Osteocyte (in vitro differentiated cells): ENCODE results near the gene RBM8A. TPM values are rescaled to one million over a fixed set of nuclear protein-coding genes. Genes with fewer than 3 reads are reported as not detected.

Experiments used
- DNase-seq: peaks from one replicate; pipeline ENCODE4 v3.0.0; 2021; ENCODE audit warnings: mixed read lengths; ENCODE audit not compliant: unreplicated experiment; ENCODE audit errors: extremely low spot score
- H3K27ac Mint-ChIP-seq: one replicate; pipeline ENCODE4 v1.8.0; 2021; ENCODE audit warnings: mild to moderate bottlenecking, mixed read lengths; ENCODE audit not compliant: unreplicated experiment
- H3K27me3 Mint-ChIP-seq: one replicate; pipeline ENCODE4 v1.8.0; 2021; ENCODE audit warnings: mixed read lengths; ENCODE audit not compliant: unreplicated experiment
- H3K36me3 Mint-ChIP-seq: one replicate; pipeline ENCODE4 v1.8.0; 2021; ENCODE audit warnings: mixed read lengths; ENCODE audit not compliant: unreplicated experiment
- H3K4me1 Mint-ChIP-seq: one replicate; pipeline ENCODE4 v1.8.0; 2021; ENCODE audit warnings: mixed read lengths; ENCODE audit not compliant: unreplicated experiment
- H3K4me3 Mint-ChIP-seq: one replicate; pipeline ENCODE4 v1.8.0; 2021; ENCODE audit warnings: mild to moderate bottlenecking, moderate library complexity, mixed read lengths; ENCODE audit not compliant: unreplicated experiment
- H3K9me3 Mint-ChIP-seq: one replicate; pipeline ENCODE4 v1.8.0; 2021; ENCODE audit warnings: mixed read lengths; ENCODE audit not compliant: unreplicated experiment
- CTCF ChIP-seq: fragments of 200-600 bp; sonication (generic); IDR thresholded peaks from 2 replicates; pipeline ENCODE4 v1.5.0; 2021; ENCODE audit warnings: antibody characterized with exemption, mild to moderate bottlenecking, moderate library complexity
- total RNA-seq: library from RNA; stranded (reverse); gene quantifications from 2 replicates; pipeline ENCODE4 v1.2.1, GENCODE V29; 2021

RBM8A gene
- total RNA-seq, 1 donor from 2014 or later: 114 TPM

GRCh38 chr1:145956361-145956760, 29.1 kb upstream of the RBM8A start:
- peaks cover 3% of the 10 kb centered on the region for H3K36me3 Mint-ChIP-seq
- no peaks in the 10 kb centered on the region for H3K9me3 Mint-ChIP-seq
- H3K4me1 Mint-ChIP-seq: peaks cover 53% of the 10 kb centered on the region
- peak overlapping the region; percentile 83 for H3K4me3 Mint-ChIP-seq
- no peak for TF ChIP-seq CTCF
- H3K27me3 Mint-ChIP-seq: no peaks in the 10 kb centered on the region
- peak overlapping the region; percentile 90 for H3K27ac Mint-ChIP-seq
- DNase-seq: no peak

- TF ChIP-seq CTCF: no peak
- DNase-seq: no peak
- peaks cover 3% of the 10 kb centered on the region for H3K36me3 Mint-ChIP-seq
- no peak overlapping the region for H3K4me3 Mint-ChIP-seq
- no peaks in the 10 kb centered on the region for H3K9me3 Mint-ChIP-seq
- H3K27ac Mint-ChIP-seq: peak overlapping the region; percentile 12
- H3K27me3 Mint-ChIP-seq: no peaks in the 10 kb centered on the region
- peaks cover 47% of the 10 kb centered on the region for H3K4me1 Mint-ChIP-seq
Measured at GRCh38 chr1:145955436-145955835, 28.2 kb upstream of the RBM8A start.

GRCh38 chr1:145953861-145954260, 26.6 kb upstream of the RBM8A start:
- no peaks in the 10 kb centered on the region for H3K27me3 Mint-ChIP-seq
- H3K27ac Mint-ChIP-seq: no peak overlapping the region
- peaks cover 51% of the 10 kb centered on the region for H3K4me1 Mint-ChIP-seq
- TF ChIP-seq CTCF: no peak
- no peak for DNase-seq
- H3K9me3 Mint-ChIP-seq: no peaks in the 10 kb centered on the region
- H3K36me3 Mint-ChIP-seq: peaks cover 10% of the 10 kb centered on the region
- no peak overlapping the region for H3K4me3 Mint-ChIP-seq

GRCh38 chr1:145952903-145953302, 25.6 kb upstream of the RBM8A start:
- peaks cover 45% of the 10 kb centered on the region for H3K4me1 Mint-ChIP-seq

GRCh38 chr1:145951526-145951925, 24.2 kb upstream of the RBM8A start:
- no peak for TF ChIP-seq CTCF
- Mint-ChIP-seq H3K36me3 (peaks cover 10% of the 10 kb centered on the region), H3K27ac (no peak overlapping the region), H3K9me3 (no peaks in the 10 kb centered on the region), H3K4me1 (peaks cover 40% of the 10 kb centered on the region), H3K4me3 (no peak overlapping the region), H3K27me3 (no peaks in the 10 kb centered on the region)
- no peak for DNase-seq

More at GRCh38 chr1:145952903-145953302, 25.6 kb upstream of the RBM8A start:
- no peaks in the 10 kb centered on the region for H3K27me3 Mint-ChIP-seq
- peaks cover 10% of the 10 kb centered on the region for H3K36me3 Mint-ChIP-seq
- H3K27ac Mint-ChIP-seq: no peak overlapping the region
- TF ChIP-seq CTCF: no peak
- DNase-seq: no peak
- no peaks in the 10 kb centered on the region for H3K9me3 Mint-ChIP-seq
- no peak overlapping the region for H3K4me3 Mint-ChIP-seq
